Muscle layer of duodenum (tissue), 2 donors: ENCODE measurements around the gene PTPRD.

ENCODE experiments used
- H3K27ac ChIP-seq: one replicate; pipeline ENCODE4 v1.7.0; 2013; ENCODE audit warnings: mild to moderate bottlenecking, low read length
- H3K27me3 ChIP-seq: one replicate; pipeline ENCODE4 v1.7.0; 2013; ENCODE audit warnings: low read depth, mild to moderate bottlenecking, control low read depth, low read length
- H3K36me3 ChIP-seq, 2 donors: one replicate each; pipeline ENCODE4 v1.7.0; 2013; ENCODE audit warnings: low read length in 2 of 2, control low read depth in 1 of 2, mild to moderate bottlenecking in 1 of 2; ENCODE audit not compliant: insufficient read depth in 2 of 2, control insufficient read depth in 1 of 2
- H3K4me1 ChIP-seq, 2 donors: one replicate each; pipeline ENCODE4 v1.7.0; 2013; ENCODE audit warnings: low read length in 2 of 2, mild to moderate bottlenecking in 2 of 2, control low read depth in 1 of 2, moderate library complexity in 1 of 2; ENCODE audit not compliant: insufficient read depth in 2 of 2, control insufficient read depth in 1 of 2
- H3K4me3 ChIP-seq, 2 donors: one replicate each; pipeline ENCODE4 v1.7.0; 2013; ENCODE audit warnings: low read length in 2 of 2, low read depth in 1 of 2, mild to moderate bottlenecking in 1 of 2
- H3K9me3 ChIP-seq, 2 donors: one replicate each; pipeline ENCODE4 v1.7.0; 2013; ENCODE audit warnings: low read length in 2 of 2, control low read depth in 1 of 2, mild to moderate bottlenecking in 1 of 2; ENCODE audit not compliant: control insufficient read depth in 1 of 2
- donor health status: healthy.

Gene PTPRD

DNA sequence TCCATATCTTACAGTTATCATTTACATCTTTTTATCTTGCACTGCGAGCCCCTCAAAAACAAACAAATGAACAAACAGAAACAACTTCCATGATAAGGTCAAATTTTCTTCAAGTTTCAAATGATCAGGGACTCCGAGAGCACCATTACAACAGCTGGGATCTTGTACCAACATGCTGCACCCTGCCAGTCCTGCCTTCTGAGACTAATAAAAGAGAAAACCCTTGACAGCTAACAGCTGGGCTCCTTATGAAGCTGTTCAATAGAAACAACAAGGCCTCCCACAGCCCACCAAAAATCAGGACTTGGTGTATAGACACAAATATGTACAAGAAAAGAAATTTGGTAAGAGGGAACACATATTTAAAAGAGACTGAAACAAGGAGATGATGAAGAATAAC is 1828.0 kb downstream of the PTPRD start:
- Histone ChIP-seq H3K4me1 (no peaks in the 10 kb centered on the region), H3K27ac (no peak overlapping the region), H3K27me3 (no peaks in the 10 kb centered on the region), H3K4me3 (no peak overlapping the region), H3K9me3 (no peaks in the 10 kb centered on the region), H3K36me3 (no peaks in the 10 kb centered on the region)

DNA sequence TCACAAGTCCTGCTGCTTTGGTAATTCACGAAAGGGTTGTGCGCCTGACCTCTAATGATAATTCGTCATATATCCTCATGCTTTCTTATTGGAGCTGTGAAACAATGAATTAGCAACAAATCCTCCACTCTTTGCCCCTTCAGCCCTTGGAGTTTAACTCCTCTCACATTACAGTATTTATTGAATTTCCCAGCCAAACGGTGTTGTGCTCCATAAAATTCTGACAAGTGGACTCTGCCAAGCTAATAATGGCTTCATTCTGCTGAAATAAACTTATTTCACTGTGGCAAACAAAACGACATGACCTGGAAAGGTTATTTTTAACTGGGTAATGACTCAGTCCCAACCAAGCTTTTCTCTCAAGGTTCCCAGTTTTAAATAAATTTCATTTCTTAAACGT is 1828.9 kb downstream of the PTPRD start:
- Histone ChIP-seq H3K4me1 (no peaks in the 10 kb centered on the region), H3K27me3 (no peaks in the 10 kb centered on the region), H3K27ac (no peak overlapping the region), H3K36me3 (no peaks in the 10 kb centered on the region), H3K9me3 (no peaks in the 10 kb centered on the region), H3K4me3 (no peak overlapping the region)

DNA sequence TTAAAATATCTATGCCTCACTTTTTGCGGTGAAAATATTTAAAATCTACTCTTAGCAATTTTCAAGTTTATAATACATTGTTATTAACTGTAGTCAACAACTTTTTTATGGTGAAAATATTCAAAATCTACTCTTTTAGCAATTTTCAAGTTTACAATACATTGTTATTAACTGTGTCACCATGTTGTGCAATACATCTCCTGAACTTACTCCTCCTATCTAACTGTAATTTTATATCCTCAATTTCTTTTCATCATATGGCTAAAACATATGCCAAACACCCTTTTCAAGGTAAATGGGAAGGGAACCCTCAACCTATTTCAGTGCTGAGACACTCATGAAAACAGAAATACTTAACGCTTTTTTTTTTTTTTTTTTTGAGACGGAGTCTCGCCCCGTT is 1830.6 kb downstream of the PTPRD start:
- H3K4me1 ChIP-seq, result no peaks in the 10 kb centered on the region
- no peaks in the 10 kb centered on the region for H3K36me3 ChIP-seq
- no peak overlapping the region for H3K4me3 ChIP-seq
- H3K27me3 ChIP-seq, result no peaks in the 10 kb centered on the region
- H3K9me3 ChIP-seq, result no peaks in the 10 kb centered on the region
- H3K27ac ChIP-seq, result no peak overlapping the region

DNA sequence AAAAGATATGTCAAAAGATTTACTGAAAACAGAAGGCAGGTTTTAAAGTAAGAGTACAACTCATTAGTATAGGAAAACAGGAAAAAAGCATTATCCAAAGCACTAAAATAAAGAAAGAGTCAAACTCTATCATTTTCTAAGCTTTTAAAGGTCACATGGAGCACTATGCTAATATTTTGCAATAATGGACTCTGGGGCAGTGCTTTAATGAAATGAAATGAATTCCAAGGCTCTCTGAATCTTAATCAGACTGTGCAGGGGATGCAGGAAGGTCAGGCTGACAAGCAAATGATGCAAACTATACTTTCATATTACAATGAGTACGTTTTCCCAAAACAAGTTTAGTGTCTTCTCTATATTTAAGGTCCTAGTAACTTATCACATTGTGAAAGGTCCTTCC is 1831.3 kb downstream of the PTPRD start:
- no peak overlapping the region for H3K27ac ChIP-seq
- H3K27me3 ChIP-seq, result no peaks in the 10 kb centered on the region
- no peaks in the 10 kb centered on the region for H3K36me3 ChIP-seq
- H3K4me1 ChIP-seq, result no peaks in the 10 kb centered on the region
- no peaks in the 10 kb centered on the region for H3K9me3 ChIP-seq
- no peak overlapping the region for H3K4me3 ChIP-seq

DNA sequence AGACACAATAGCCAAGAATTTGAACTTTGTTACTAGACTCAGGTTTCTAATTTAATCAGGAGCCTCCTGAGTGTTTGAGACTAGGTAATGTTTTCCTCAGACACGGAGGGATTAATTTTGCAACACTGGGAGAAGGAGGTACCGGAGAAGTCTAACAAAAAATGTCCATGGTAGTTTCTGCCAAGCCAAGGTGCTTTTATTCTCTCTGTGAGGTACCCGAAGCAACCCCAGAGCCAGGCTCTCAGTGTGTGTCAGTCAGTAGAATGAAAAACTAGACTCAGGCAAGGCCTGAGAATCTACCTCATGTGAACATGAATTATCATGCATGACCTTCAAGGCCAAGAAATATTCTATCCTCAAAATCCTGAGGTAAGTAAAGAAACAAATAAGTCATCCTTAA is 1832.4 kb downstream of the PTPRD start:
- H3K27ac ChIP-seq, result no peak overlapping the region
- no peak overlapping the region for H3K4me3 ChIP-seq
- H3K27me3 ChIP-seq, result no peaks in the 10 kb centered on the region
- H3K4me1 ChIP-seq, result no peaks in the 10 kb centered on the region
- H3K36me3 ChIP-seq, result no peaks in the 10 kb centered on the region
- no peaks in the 10 kb centered on the region for H3K9me3 ChIP-seq

DNA sequence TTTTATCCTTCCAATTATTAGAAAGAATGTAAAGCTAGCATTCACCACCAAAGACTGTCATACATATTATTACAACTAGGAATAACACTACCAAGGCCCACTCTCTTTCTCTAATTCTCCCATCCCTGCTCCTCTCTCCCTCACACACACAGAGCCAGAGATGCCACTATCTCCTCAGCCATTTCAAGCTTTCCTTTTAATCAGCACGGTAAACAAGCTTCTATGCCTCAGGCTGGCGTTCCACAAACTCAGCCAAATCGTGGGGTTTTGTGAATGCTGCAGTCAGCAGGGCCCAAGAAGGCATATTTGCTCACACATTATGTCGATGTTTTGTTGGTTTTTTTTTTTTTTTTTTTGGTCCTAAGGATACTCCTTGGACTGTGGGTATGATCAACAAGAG is 1833.3 kb downstream of the PTPRD start:
- Histone ChIP-seq H3K4me1 (no peaks in the 10 kb centered on the region), H3K9me3 (no peaks in the 10 kb centered on the region), H3K27ac (no peak overlapping the region), H3K4me3 (no peak overlapping the region), H3K27me3 (no peaks in the 10 kb centered on the region), H3K36me3 (no peaks in the 10 kb centered on the region)

DNA sequence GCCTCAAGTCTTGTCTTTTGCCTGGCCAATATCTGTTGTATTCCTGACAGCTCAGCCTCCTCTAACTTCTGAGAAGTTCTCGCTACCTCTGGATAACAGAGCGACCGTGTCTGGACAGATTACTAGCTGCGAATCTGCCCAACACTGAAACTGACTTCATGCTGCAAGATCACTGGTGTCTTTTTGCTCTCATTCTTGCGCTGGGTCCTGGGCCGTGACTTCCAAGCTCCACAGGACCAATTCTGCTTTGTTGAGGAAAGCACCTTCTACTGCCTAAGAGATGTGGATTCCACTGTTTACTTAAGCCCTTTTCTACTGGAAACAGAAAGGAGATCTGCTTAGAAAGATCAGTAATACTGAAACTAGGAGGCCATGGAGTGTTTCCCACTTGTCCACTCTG is 1834.4 kb downstream of the PTPRD start:
- H3K27me3 ChIP-seq, result no peaks in the 10 kb centered on the region
- H3K4me1 ChIP-seq, result no peaks in the 10 kb centered on the region
- no peak overlapping the region for H3K27ac ChIP-seq
- no peak overlapping the region for H3K4me3 ChIP-seq
- H3K36me3 ChIP-seq, result no peaks in the 10 kb centered on the region
- no peaks in the 10 kb centered on the region for H3K9me3 ChIP-seq

DNA sequence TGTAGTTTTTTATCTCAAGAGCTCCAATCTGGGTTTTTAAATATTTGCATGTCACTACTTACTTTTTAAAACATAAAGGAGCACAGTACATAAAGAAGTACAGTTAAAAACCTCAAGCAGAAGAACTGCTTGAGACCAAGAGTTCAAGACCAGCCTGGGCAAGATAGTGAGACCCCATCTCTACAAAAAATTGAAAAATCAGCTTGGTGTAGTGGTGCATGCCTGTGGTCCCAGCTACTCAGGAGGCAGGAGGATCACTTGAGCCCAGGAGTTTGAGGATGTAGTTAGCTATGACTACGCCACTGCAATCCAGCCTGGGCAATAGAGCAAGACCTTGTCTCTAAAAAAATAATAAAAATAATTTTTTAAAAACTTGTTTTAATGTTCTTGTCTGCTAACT is 1840.5 kb downstream of the PTPRD start:
- H3K27me3 ChIP-seq, result no peaks in the 10 kb centered on the region

DNA sequence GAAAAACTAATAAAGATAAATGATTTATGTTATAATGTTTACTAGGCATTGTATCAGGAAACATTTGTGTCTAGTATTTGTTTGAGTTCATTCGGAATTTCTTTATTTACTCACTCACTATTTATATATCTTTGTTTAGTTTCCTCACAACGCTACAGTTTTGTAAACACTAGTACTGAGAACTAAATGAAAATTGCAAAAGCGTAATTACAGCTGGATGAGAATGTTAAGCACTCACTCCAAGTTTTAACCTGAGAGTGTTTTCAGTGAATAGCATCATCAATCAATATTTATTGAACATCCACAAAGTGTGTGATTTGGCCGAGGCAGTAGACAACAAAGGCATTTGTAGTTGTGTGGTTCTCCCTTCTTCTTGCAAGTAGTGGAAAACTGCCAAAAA is 1843.6 kb downstream of the PTPRD start:
- no peaks in the 10 kb centered on the region for H3K4me1 ChIP-seq
- no peak overlapping the region for H3K4me3 ChIP-seq
- no peak overlapping the region for H3K27ac ChIP-seq
- no peaks in the 10 kb centered on the region for H3K36me3 ChIP-seq
- H3K27me3 ChIP-seq, result no peaks in the 10 kb centered on the region
- H3K9me3 ChIP-seq, result no peaks in the 10 kb centered on the region

More for the DNA sequence above, 1840.5 kb downstream of the PTPRD start:
- no peak overlapping the region for H3K27ac ChIP-seq
- H3K9me3 ChIP-seq, result no peaks in the 10 kb centered on the region
- no peaks in the 10 kb centered on the region for H3K36me3 ChIP-seq
- no peaks in the 10 kb centered on the region for H3K4me1 ChIP-seq
- no peak overlapping the region for H3K4me3 ChIP-seq

DNA sequence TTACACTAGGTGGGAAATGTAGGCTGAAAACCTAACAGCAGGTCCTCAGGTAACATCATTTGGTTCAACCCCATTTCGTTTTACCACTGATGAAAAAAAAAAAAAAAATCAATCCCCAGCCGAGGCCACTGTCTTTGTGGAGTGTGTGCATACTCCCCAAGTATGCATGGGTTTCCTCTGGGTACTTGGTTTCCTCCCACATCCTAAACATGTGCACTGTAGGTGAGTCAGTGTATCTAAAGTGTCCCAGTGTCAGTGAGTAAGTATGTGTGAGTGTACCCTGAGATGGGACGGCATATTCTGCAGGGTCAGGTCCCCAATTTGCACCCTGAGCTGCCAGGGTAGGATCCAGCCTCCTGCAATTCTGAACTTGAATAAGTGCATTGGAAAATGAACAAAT is 1846.7 kb downstream of the PTPRD start:
- Histone ChIP-seq H3K27me3 (no peaks in the 10 kb centered on the region), H3K4me3 (no peak overlapping the region), H3K9me3 (no peaks in the 10 kb centered on the region), H3K36me3 (no peaks in the 10 kb centered on the region), H3K4me1 (no peaks in the 10 kb centered on the region), H3K27ac (no peak overlapping the region)

DNA sequence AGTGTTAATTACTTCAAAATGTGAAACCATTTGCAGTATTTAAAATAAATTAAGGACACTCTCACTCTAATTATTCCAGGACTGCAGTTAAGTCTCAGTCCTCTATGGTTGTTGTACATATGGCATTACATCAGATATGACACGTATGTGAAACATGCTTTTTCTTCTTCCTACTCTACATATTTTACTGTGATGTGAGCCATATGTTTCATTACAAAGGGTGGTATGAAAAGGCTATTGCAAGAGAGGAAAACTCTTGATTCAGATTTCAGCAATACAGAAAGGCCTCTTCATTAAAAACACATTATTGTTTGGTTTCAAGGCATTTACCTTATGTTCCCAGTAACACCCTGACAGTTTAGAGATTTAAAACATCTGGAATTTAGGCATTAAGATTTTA is 1848.8 kb downstream of the PTPRD start:
- no peak overlapping the region for H3K4me3 ChIP-seq
- no peak overlapping the region for H3K27ac ChIP-seq
- no peaks in the 10 kb centered on the region for H3K9me3 ChIP-seq
- no peaks in the 10 kb centered on the region for H3K4me1 ChIP-seq
- no peaks in the 10 kb centered on the region for H3K36me3 ChIP-seq
- H3K27me3 ChIP-seq, result no peaks in the 10 kb centered on the region

DNA sequence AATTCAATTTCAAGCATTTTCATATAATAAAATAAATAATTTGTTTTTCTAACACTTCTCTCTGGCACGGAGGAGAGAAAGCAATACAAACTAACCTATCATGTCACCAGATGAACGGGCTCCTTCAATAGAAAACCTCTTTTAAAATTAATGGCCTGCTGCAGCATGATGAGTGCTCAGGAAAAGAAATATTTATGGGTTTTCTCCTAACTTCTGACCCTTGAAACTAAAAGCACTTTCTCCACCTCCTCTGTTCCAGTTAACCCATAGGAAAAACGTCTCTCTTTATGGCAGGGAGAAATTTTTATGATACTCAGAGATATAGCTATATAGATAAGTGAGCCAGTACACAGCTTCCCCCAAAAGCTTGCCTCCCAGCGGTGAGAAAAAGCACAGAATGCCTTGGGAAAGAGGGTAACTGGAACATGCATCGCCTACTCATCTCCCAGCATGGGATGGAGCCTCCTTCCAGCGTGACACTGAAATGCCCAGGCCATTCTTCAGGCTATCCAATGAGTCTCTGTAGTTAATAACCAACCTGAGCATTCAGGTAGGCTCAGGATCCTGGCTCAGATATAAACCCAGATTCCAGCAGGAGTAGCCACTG is 1850.2 kb downstream of the PTPRD start:
- Histone ChIP-seq H3K36me3 (no peaks in the 10 kb centered on the region), H3K27me3 (no peaks in the 10 kb centered on the region), H3K4me3 (no peak overlapping the region), H3K9me3 (no peaks in the 10 kb centered on the region), H3K27ac (no peak overlapping the region), H3K4me1 (no peaks in the 10 kb centered on the region)
